ENCODE data around the gene SPNS3.
A peak's percentile ranks its signal among the peaks of the same experiment; 100 is the strongest.

- TF ChIP-seq CTCF (IDR thresholded peaks at IDR 0.05; ENCODE audit: extremely low read depth in 1 of 2, insufficient read depth in 1 of 2, low read depth in 1 of 2, low read length in 2 of 2) (peak in 1 of 2 donors; percentile 36), POLR2A (IDR thresholded peaks at IDR 0.05; ENCODE audit: low read depth, low read length) (no peak), POLR2AphosphoS5 (IDR thresholded peaks at IDR 0.05; ENCODE audit: insufficient read depth, low read depth, low read length) (no peak), EZH2 (IDR thresholded peaks at IDR 0.05; ENCODE audit: borderline replicate concordance, low read depth, low read length, severe bottlenecking) (no peak), FOS (IDR thresholded peaks at IDR 0.05; ENCODE audit: borderline replicate concordance, insufficient read depth, low read length) (no peak)
Measured at GRCh38 chr17:4501295-4501949, 67.7 kb downstream of the SPNS3 start.

Data from endothelial cell of umbilical vein (primary cell).